ENCODE data around the gene WFDC6. TPM values are rescaled to one million over a fixed set of nuclear protein-coding genes. Genes with fewer than 3 reads are reported as not detected.
"Not testable (repeated sequence)": the region's sequence is repeated elsewhere in the genome, so short reads cannot be mapped to it uniquely, and the experiment has no call there.

The WFDC6 gene
- total RNA-seq = not detected

DNA sequence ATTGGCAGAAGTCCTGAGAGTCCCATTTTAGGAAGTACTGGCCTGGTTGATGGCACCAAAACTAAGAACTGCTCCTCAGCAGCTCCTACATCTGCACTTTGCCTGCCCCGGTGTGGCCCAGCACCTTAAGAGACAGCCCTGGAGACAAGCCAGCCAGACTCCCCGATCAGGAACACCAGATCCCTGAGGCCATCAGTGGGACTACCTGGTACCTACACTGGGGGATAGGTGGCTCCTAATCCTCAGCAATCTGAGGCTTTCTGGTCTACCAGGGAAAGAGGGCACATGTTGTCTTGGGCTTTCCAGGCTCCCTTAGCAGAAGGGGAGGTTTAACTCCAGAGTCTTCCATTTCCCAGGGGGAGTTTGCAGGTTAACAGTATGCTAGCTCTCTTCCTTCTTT, at the start of gene WFDC6:
TSS of gene WFDC6 (minus strand) at position 101 of the 400 bp plus-strand sequence. CDS start at position 26, 75 bp downstream.
- CTCF ChIA-PET = interaction anchor here (0.9 kb wide), 1 partner anchor 14 kb away, joined by 3 read pairs; no protein-coding TSS in a partner anchor
- POLR2A ChIA-PET = no interaction called here

GRCh38 chr20:45588800-45589199, 49.5 kb upstream of the WFDC6 start:
- POLR2A ChIA-PET = no interaction called here
- CTCF ChIA-PET = interaction anchor here (1.9 kb wide), 1 partner anchor 183 kb away, joined by 5 read pairs; no protein-coding TSS in a partner anchor

GRCh38 chr20:45585986-45586385, 46.7 kb upstream of the WFDC6 start:
- POLR2A ChIA-PET = not testable (repeated sequence)
- CTCF ChIA-PET = interaction anchor here (0.6 kb wide), 1 partner anchor 127 kb away, joined by 3 read pairs; no protein-coding TSS in a partner anchor

- POLR2A ChIA-PET = not testable (repeated sequence)
- CTCF ChIA-PET = interaction anchor here (1.1 kb wide), 1 partner anchor 187 kb away, joined by 3 read pairs; no protein-coding TSS in a partner anchor
Observed at GRCh38 chr20:45584294-45584693, 45.0 kb upstream of the WFDC6 start.

- POLR2A ChIA-PET = no interaction called here
- CTCF ChIA-PET = interaction anchor here (1.1 kb wide), 1 partner anchor 188 kb away, joined by 3 read pairs; no protein-coding TSS in a partner anchor
Observed at GRCh38 chr20:45583502-45583901, 44.2 kb upstream of the WFDC6 start.

GRCh38 chr20:45581702-45582101, 42.4 kb upstream of the WFDC6 start:
- CTCF ChIA-PET = no interaction called here

DNA sequence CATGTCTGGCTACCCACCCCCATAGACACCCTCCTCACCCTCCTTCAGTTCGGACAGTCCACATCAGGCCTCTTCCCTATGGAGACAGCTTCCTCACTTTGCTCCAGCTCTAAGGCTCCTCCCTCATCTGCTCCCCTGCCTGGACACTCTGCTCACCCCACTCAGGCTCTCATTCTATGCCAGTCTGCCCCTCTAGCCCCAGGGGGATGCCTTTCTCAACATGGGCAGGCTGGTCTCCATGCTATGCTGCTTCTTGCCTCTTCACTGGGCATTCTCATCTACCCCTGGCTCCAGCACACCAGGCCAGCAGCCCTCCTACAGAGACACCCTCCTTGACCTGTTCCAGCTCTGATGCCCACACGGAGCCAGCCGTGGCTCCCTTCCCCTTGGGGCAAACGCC, 39.9 kb upstream of the WFDC6 start, which contains the start of gene WFDC8:
TSS of gene WFDC8 (minus strand) at position 101 of the 400 bp plus-strand sequence. CDS start at position 64, 37 bp downstream.
- POLR2A ChIA-PET = no interaction called here

More at GRCh38 chr20:45581702-45582101, 42.4 kb upstream of the WFDC6 start:
- POLR2A ChIA-PET = no interaction called here

DNA sequence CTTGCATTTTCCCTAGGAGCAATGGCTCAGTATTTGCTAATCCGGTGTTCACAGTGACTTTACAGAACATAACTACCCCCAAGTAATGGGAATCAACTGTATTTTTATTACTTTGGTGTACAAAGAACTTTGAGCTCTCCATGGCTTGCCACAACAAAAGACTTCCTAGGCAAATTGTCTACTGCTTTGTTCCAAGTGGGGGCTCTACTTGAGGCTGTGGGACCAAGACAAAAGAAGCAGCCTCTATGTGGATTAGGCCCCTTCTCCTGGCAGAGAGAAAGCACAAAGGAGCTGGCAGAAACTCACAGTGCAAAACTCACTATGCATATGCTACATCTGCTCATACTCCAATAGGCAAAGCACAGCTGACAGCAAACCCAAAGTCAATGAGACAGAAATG, 38.9 kb upstream of the WFDC6 start:
- ChIA-PET CTCF (interaction anchor here (1.3 kb wide), 1 partner anchor 192 kb away, joined by 4 read pairs; no protein-coding TSS in a partner anchor), POLR2A (no interaction called here)

More for the DNA sequence above, 39.9 kb upstream of the WFDC6 start, which contains the start of gene WFDC8:
- CTCF ChIA-PET = interaction anchor here (0.7 to 1.3 kb wide), 2 partner anchors 136 to 191 kb away, joined by 3 to 4 read pairs; no protein-coding TSS in a partner anchor

DNA sequence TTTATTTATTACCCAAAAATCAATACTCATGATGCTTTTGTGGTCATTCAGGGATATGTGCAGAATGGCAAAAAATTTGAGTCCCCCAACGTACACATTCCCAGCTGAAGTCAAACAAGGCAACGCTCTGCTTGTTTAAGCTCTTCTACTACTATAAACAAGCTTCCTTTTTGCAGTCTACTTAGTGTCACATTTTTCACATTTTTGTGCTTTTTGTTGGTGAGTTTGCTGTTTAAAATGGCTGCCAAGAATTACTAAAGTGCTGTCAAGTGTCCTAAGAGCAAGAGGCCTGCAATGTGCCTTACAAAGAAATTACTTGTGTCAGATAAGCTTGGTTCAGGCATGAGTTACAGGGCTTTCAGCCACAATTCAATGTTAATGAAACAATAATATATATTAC, 37.7 kb upstream of the WFDC6 start:
- POLR2A ChIA-PET = no interaction called here
- CTCF ChIA-PET = no interaction called here

DNA sequence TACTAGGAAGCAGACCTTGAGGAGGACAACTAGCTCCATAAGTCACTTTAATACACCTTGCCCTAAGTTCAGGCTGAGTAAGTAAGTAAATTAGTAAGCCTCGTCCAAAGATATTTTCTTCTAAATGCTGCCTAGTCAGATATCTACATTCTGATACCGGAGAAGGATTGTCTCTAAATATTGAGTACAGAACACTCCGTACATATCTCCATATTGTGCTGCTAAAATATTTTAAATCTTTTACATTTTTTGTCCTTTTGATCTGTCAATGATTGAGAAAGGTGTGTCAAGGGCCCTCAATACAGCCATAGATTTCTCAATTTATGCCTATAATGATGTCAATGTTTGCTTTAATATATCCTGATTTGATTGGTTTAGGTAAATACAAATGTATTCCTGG, 36.6 kb upstream of the WFDC6 start:
- CTCF ChIA-PET = no interaction called here

GRCh38 chr20:45569650-45570049, 30.4 kb upstream of the WFDC6 start:
- POLR2A ChIA-PET, CTCF ChIA-PET: not testable (repeated sequence)

More for the DNA sequence above, 36.6 kb upstream of the WFDC6 start:
- POLR2A ChIA-PET = no interaction called here

GRCh38 chr20:45564760-45565276, 25.5 kb upstream of the WFDC6 start:
- POLR2A ChIA-PET = no interaction called here

GRCh38 chr20:45555198-45555597, 15.9 kb upstream of the WFDC6 start:
- ChIA-PET CTCF (no interaction called here), POLR2A (no interaction called here)

More at GRCh38 chr20:45564760-45565276, 25.5 kb upstream of the WFDC6 start:
- CTCF ChIA-PET = no interaction called here

- CTCF ChIA-PET = no interaction called here
- POLR2A ChIA-PET = no interaction called here
Observed at GRCh38 chr20:45552456-45552855, 13.2 kb upstream of the WFDC6 start.

- ChIA-PET POLR2A (no interaction called here), CTCF (no interaction called here)
Observed at GRCh38 chr20:45550765-45551164, 11.5 kb upstream of the WFDC6 start.

- ChIA-PET CTCF (no interaction called here), POLR2A (no interaction called here)
Observed at GRCh38 chr20:45548410-45548809, 9.1 kb upstream of the WFDC6 start.

DNA sequence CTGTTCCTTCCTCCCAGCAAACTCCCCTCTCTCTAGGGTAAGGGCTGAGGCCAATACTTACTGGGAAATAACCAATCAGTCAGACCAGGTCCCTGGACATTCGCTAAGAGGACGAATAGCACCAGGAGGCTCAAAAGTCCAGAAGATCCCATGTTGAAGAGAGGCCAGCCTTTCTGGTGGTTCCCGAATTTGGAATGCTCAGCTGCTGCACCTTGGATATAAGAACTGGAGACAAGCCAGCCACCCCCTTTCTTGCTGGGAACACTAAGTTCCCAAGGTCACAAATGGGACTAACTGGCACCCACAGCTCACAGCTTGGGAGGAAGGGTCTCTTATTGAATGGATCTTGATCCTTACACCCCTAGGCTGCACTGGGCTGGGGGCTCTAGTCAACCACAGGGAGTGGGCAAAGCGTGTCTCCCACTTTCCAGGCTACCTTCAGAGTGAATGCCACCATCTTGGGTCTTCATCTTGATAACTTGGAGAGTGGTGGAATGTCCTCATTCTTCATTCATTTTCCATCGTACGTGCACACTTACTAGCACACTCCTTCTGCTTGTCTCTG, 8.0 kb upstream of the WFDC6 start, which contains the start of gene EPPIN:
TSS of gene EPPIN (minus strand) at position 196 of the 565 bp plus-strand sequence. CDS start at position 152, 44 bp downstream.
- ChIA-PET POLR2A (no interaction called here), CTCF (no interaction called here)

DNA sequence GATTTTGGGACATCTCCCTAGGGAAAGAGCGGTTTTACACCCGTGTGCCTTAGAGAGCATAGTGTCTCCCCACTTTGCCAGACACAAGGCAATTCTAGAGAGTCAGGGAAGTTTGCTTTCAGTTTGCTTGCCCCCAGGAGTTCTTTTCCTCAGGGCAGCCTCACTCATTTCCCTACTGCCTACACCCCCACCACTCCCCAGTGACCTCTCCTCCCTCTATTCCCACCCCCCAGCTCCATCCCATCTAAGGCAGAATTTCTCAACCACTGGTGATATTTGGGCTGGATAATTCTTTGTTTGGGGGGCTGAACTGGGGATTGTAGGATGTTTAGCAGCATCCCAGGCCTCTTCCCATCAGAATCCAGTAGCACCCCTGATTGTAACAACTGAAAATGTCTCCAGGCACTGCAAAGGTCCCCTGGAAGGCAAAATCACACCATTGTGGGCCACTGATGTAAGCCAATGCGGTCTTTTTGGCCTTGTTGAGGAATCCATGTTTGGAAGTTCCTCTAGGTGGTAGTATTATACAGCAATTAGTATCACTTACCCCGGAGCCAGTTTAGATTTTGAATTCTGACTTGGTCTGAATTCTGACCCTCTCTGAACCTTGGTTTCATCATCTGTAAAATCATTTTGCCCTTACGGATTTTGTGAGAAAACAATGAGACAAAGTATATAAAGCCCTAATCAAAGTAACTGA, 6.6 kb upstream of the WFDC6 start:
- ChIA-PET POLR2A (no interaction called here), CTCF (no interaction called here)

DNA sequence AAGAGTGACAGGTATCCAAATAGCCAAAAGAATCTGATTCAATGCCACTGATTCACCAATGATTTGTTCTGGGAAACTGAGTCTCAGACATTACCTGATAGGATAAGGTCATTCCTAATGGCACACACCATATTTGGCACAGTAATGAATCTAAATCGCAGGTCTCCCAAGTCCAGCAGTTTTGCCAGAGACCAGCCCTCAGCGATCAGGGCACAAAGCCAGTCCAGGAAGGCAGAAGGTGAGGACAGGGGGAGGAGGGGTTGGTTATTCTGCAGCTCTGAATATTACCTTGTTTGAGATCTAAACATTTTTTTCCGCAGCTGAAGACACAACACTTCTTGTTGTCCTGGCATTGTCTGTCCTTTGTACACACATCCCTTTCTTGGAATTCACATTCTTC, 6.1 kb upstream of the WFDC6 start:
- POLR2A ChIA-PET = no interaction called here
- CTCF ChIA-PET = no interaction called here

DNA sequence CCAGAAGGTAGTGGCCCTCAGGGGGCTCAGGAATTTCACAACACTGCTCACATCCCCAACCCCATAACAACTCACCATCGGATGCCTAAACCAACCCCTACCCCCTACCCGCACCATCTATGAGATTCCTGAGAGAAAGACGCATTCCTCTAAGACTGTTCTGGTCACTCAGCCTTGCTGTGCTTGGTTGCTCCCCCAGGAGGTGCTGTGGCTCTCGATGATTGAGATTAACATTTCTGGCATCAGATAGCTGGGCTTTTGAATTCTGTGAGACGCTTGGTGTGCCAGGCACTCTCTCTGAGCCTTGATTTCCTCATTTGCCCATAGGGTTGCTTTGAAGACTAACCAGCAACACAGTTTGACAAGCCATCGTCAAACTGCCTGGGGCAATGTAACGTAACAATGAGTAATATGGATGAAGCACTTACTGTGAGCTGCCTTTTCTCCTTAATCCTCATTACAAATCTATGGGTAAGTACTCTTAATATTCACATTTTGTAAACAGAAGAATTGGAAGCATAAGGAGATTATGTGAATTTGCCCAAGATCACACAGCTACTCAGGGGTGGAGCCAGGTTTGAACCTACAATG, 978 bp downstream of the WFDC6 start:
- ChIA-PET POLR2A (no interaction called here), CTCF (interaction anchor here (0.9 kb wide), 1 partner anchor 15 kb away, joined by 3 read pairs; no protein-coding TSS in a partner anchor)

All from activated CD8-positive, alpha-beta memory T cell treated with anti-CD3 and anti-CD28 coated beads for 36 hours (primary cell).